Measurements from ENCODE around the gene ITPA. TPM values are rescaled to one million over a fixed set of nuclear protein-coding genes. Genes with fewer than 3 reads are reported as not detected.
A peak's percentile ranks its signal among the peaks of the same experiment; 100 is the strongest.
"Not testable (repeated sequence)": the region's sequence is repeated elsewhere in the genome, so short reads cannot be mapped to it uniquely, and the experiment has no call there.

The ITPA gene
- total and polyA plus RNA-seq, 2 donors (not counting 1 experiment from before 2014, with no cell fraction given) = 55.5 to 65.6 TPM

GRCh38 chr20:3210346-3210745 lies 1.0 kb downstream of the ITPA start:
- DNase-seq (no peak), ATAC-seq (ENCODE audit: low read depth) (no peak)
- H3K27me3 ChIP-seq (replicated peaks in 1 of 4; ENCODE audit: control extremely low read depth in 1 of 4, control insufficient read depth in 3 of 4, insufficient read depth in 4 of 4, low read length in 3 of 4) = no peaks in the 10 kb centered on the region
- intact Hi-C loops (cut with micrococcal nuclease) = no loop called here
- H3K9me3 ChIP-seq (ENCODE audit: control extremely low read depth in 1 of 3, control insufficient read depth in 2 of 3, insufficient read depth in 1 of 3, low read length in 2 of 3) = no peaks in the 10 kb centered on the region
- peaks cover 0 to 15% of the 10 kb centered on the region in 2 experiments for H3K36me3 ChIP-seq (replicated peaks in 1 of 2; ENCODE audit: control extremely low read depth in 1 of 2, control insufficient read depth in 1 of 2, extremely low read depth in 1 of 2, insufficient read depth in 2 of 2, low read length in 1 of 2)
- H3K4me1 Mint-ChIP-seq = peaks cover 18% of the 10 kb centered on the region
- ChIA-PET CTCF (no interaction called here), POLR2A (interaction anchor here (2.8 kb wide), 1 partner anchor 13 kb away, joined by 9 read pairs; no protein-coding TSS in a partner anchor)
- H3K4me3 ChIP-seq (ENCODE audit: control extremely low read depth in 1 of 5, extremely low read depth in 1 of 5, insufficient read depth in 1 of 5, low read depth in 2 of 5, low read length in 4 of 5) = peak overlapping the region; percentile 62 to 99 (median 87)
- peak overlapping the region; percentile 46 for H3K27ac Mint-ChIP-seq
- peak overlapping the region in 1 of 2 donors; percentile 91 for H3K27ac ChIP-seq (ENCODE audit: low read length in 2 of 2)
- peak overlapping the region; percentile 83 for H3K9ac ChIP-seq (ENCODE audit: low read length)
- no peaks in the 10 kb centered on the region for H3K27me3 Mint-ChIP-seq
- H3K4me1 ChIP-seq (ENCODE audit: control insufficient read depth in 2 of 2, insufficient read depth in 2 of 2, low read length in 2 of 2) = peaks cover 14 to 17% of the 10 kb centered on the region in 2 donors
- TF ChIP-seq CTCF (IDR thresholded peaks at IDR 0.05) (no peak), EZH2 (IDR thresholded peaks at IDR 0.05; ENCODE audit: borderline replicate concordance, insufficient read depth, low read depth, low read length, poor library complexity, severe bottlenecking) (no peak)
- 89% methylated on average over 1 of the region's 2 CpGs for WGBS (ENCODE audit: insufficient coverage)
- H3K9me3 Mint-ChIP-seq (ENCODE audit: insufficient read depth) = no peaks in the 10 kb centered on the region
- H3K4me2 ChIP-seq (replicated peaks; ENCODE audit: low read depth, low read length, poor library complexity, severe bottlenecking) = peak overlapping the region; percentile 91
- peak overlapping the region; percentile 88 for H3K4me3 Mint-ChIP-seq
- H4K20me1 ChIP-seq (ENCODE audit: control insufficient read depth, insufficient read depth, low read length, poor library complexity, severe bottlenecking) = peaks cover 7% of the 10 kb centered on the region
- peaks cover 43% of the 10 kb centered on the region for H3K79me2 ChIP-seq (ENCODE audit: control insufficient read depth, insufficient read depth, low read length)
- peak overlapping the region; percentile 95 for H2AFZ ChIP-seq (ENCODE audit: insufficient read depth, low read depth, low read length, poor library complexity, severe bottlenecking)

DNA sequence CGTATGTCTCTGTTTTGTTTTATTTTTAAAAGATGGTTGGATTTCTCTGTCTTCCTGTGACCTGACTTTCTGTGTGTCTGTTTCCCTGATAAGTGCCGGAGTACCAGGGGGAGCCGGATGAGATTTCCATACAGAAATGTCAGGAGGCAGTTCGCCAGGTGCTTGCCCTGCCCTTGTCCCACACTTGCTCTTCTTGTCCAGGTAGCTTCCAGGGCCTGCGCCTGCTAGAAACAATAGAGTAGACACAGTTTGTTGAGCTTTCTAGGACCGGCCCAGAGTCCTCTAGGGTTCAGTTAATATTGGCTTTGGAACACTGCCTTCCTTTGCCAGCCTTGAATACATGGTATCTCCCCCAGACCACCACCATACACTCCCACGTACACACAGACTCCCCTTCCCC lies 3.9 kb downstream of the ITPA start:
- Histone ChIP-seq H3K79me2 (ENCODE audit: control insufficient read depth, insufficient read depth, low read length) (peaks cover 45% of the 10 kb centered on the region), H3K4me1 (ENCODE audit: control insufficient read depth in 2 of 2, insufficient read depth in 2 of 2, low read length in 2 of 2) (peaks cover 15 to 18% of the 10 kb centered on the region in 2 donors), H3K4me2 (replicated peaks; ENCODE audit: low read depth, low read length, poor library complexity, severe bottlenecking) (no peak overlapping the region), H3K9ac (ENCODE audit: low read length) (no peak overlapping the region), H3K36me3 (replicated peaks in 1 of 2; ENCODE audit: control extremely low read depth in 1 of 2, control insufficient read depth in 1 of 2, extremely low read depth in 1 of 2, insufficient read depth in 2 of 2, low read length in 1 of 2) (peaks cover 0 to 23% of the 10 kb centered on the region in 2 experiments), H4K20me1 (ENCODE audit: control insufficient read depth, insufficient read depth, low read length, poor library complexity, severe bottlenecking) (peaks cover 9% of the 10 kb centered on the region), H3K27ac (ENCODE audit: low read length in 2 of 2) (no peak overlapping the region), H2AFZ (ENCODE audit: insufficient read depth, low read depth, low read length, poor library complexity, severe bottlenecking) (no peak overlapping the region), H3K9me3 (ENCODE audit: control extremely low read depth in 1 of 3, control insufficient read depth in 2 of 3, insufficient read depth in 1 of 3, low read length in 2 of 3) (no peaks in the 10 kb centered on the region), H3K4me3 (ENCODE audit: control extremely low read depth in 1 of 5, extremely low read depth in 1 of 5, insufficient read depth in 1 of 5, low read depth in 2 of 5, low read length in 4 of 5) (no peak overlapping the region), H3K27me3 (replicated peaks in 1 of 4; ENCODE audit: control extremely low read depth in 1 of 4, control insufficient read depth in 3 of 4, insufficient read depth in 4 of 4, low read length in 3 of 4) (no peaks in the 10 kb centered on the region)
- TF ChIP-seq CTCF (IDR thresholded peaks at IDR 0.05) (no peak), EZH2 (IDR thresholded peaks at IDR 0.05; ENCODE audit: borderline replicate concordance, insufficient read depth, low read depth, low read length, poor library complexity, severe bottlenecking) (no peak)
- no peaks in the 10 kb centered on the region for H3K27me3 Mint-ChIP-seq
- DNase-seq (no peak), ATAC-seq (ENCODE audit: low read depth) (no peak)
- intact Hi-C loops (cut with micrococcal nuclease) = no loop called here
- no peaks in the 10 kb centered on the region for H3K9me3 Mint-ChIP-seq (ENCODE audit: insufficient read depth)
- no peak overlapping the region for H3K4me3 Mint-ChIP-seq
- 100% methylated on average over 6 of the region's 7 CpGs for WGBS (ENCODE audit: insufficient coverage)
- no peak overlapping the region for H3K27ac Mint-ChIP-seq
- peaks cover 18% of the 10 kb centered on the region for H3K4me1 Mint-ChIP-seq
- ChIA-PET CTCF (interaction anchor here (1.1 kb wide), 1 partner anchor 10 kb away, joined by 3 read pairs; no protein-coding TSS in a partner anchor), POLR2A (no interaction called here)

GRCh38 chr20:3215359-3215917 lies 6.1 kb downstream of the ITPA start:
- peaks cover 8 to 13% of the 10 kb centered on the region in 2 donors for H3K4me1 ChIP-seq (ENCODE audit: control insufficient read depth in 2 of 2, insufficient read depth in 2 of 2, low read length in 2 of 2)
- H3K4me3 ChIP-seq (ENCODE audit: control extremely low read depth in 1 of 5, extremely low read depth in 1 of 5, insufficient read depth in 1 of 5, low read depth in 2 of 5, low read length in 4 of 5); ATAC-seq (ENCODE audit: low read depth); H3K9me3 Mint-ChIP-seq (ENCODE audit: insufficient read depth); DNase-seq; H3K27me3 ChIP-seq (replicated peaks in 1 of 4; ENCODE audit: control extremely low read depth in 1 of 4, control insufficient read depth in 3 of 4, insufficient read depth in 4 of 4, low read length in 3 of 4); POLR2A ChIA-PET; H3K9ac ChIP-seq (ENCODE audit: low read length); H3K27ac Mint-ChIP-seq; H3K4me1 Mint-ChIP-seq; H2AFZ ChIP-seq (ENCODE audit: insufficient read depth, low read depth, low read length, poor library complexity, severe bottlenecking); H3K4me3 Mint-ChIP-seq; H3K9me3 ChIP-seq (ENCODE audit: control extremely low read depth in 1 of 3, control insufficient read depth in 2 of 3, insufficient read depth in 1 of 3, low read length in 2 of 3); H3K27ac ChIP-seq (ENCODE audit: low read length in 2 of 2); H3K4me2 ChIP-seq (replicated peaks; ENCODE audit: low read depth, low read length, poor library complexity, severe bottlenecking); H3K27me3 Mint-ChIP-seq: not testable (repeated sequence)
- CTCF ChIA-PET = interaction anchor here (1.2 kb wide), 1 partner anchor 64 kb away, joined by 3 read pairs; no protein-coding TSS in a partner anchor
- intact Hi-C loops (cut with micrococcal nuclease) = loop anchor here (5.0 kb wide), 1 partner anchor 257 kb away; the partner anchor contains the start of gene ATRN
- peaks cover 35% of the 10 kb centered on the region for H3K79me2 ChIP-seq (ENCODE audit: control insufficient read depth, insufficient read depth, low read length)
- H4K20me1 ChIP-seq (ENCODE audit: control insufficient read depth, insufficient read depth, low read length, poor library complexity, severe bottlenecking) = peaks cover 11% of the 10 kb centered on the region
- peaks cover 0 to 23% of the 10 kb centered on the region in 2 experiments for H3K36me3 ChIP-seq (replicated peaks in 1 of 2; ENCODE audit: control extremely low read depth in 1 of 2, control insufficient read depth in 1 of 2, extremely low read depth in 1 of 2, insufficient read depth in 2 of 2, low read length in 1 of 2)
- 100% methylated on average over 1 of the region's 7 CpGs for WGBS (ENCODE audit: insufficient coverage)

All from B cell (primary cell).